Amygdala (tissue), 56 donors: ENCODE results near the gene CCDC89.
"Not testable (repeated sequence)": the region's sequence is repeated elsewhere in the genome, so short reads cannot be mapped to it uniquely, and the experiment has no call there.

Experiments used
- DNase-seq, 56 donors: peaks; one replicate each; lab custom pipeline; 2025; lab: John Stamatoyannopoulos, UW

The CCDC89 gene

GRCh38 chr11:85695546-85695945 lies 9.6 kb upstream of the CCDC89 start:
- DNase-seq: no peak

GRCh38 chr11:85694385-85694980 lies 8.5 kb upstream of the CCDC89 start:
- DNase-seq: peak in 3 of 56 donors; percentile 2 to 37 (median 5)

- DNase-seq: peak in 8 of 56 donors; percentile 2 to 34 (median 12)
These were observed 723 bp downstream of the CCDC89 start for GRCh38 chr11:85685125-85685819.

- peak in 50 of 56 donors; percentile 0 to 78 (median 44) for DNase-seq
These were observed 3.4 kb downstream of the CCDC89 start for GRCh38 chr11:85682330-85683305.

DNA sequence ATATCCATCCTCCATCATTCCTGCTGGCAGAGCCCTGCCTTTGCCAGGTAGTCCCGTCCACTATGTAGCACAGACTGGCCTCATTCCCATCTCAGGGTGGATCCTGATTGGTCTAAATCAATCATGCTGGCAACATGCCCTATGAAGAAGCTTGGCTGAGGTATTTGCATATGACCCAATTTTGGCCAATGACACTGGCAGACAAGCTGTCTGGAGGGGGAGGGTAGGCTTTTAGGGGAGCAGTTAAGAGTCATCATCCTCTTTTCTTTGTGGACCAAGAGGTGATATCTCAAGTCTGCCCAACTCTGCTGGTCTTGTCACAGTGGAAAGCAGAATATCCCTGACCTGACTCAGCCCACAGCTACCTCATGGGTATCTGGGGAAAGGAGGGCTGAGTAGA lies 5.1 kb downstream of the CCDC89 start:
- DNase-seq: peak in 1 of 56 donors; percentile 42

- no peak for DNase-seq
These were observed 6.4 kb downstream of the CCDC89 start for GRCh38 chr11:85679576-85679975.

DNA sequence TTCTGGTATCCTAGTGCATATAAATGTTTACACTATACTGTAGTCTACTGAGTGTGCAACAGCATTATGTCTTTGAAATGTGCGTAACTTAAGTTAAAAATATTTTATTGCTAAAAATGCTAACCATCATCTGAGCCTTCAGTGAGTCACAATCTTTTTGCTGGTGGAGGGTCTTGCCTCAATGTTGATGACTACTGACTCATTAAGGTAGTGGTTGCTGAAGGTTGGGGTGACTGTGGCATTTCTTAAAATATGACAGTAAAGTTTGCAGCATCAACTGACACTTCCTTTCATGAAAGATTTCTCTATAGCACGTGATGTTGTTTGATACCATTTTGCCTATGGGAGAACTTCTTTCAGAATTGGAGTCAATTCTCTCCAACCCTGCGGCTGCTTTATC lies 12.6 kb downstream of the CCDC89 start:
- no peak for DNase-seq

DNA sequence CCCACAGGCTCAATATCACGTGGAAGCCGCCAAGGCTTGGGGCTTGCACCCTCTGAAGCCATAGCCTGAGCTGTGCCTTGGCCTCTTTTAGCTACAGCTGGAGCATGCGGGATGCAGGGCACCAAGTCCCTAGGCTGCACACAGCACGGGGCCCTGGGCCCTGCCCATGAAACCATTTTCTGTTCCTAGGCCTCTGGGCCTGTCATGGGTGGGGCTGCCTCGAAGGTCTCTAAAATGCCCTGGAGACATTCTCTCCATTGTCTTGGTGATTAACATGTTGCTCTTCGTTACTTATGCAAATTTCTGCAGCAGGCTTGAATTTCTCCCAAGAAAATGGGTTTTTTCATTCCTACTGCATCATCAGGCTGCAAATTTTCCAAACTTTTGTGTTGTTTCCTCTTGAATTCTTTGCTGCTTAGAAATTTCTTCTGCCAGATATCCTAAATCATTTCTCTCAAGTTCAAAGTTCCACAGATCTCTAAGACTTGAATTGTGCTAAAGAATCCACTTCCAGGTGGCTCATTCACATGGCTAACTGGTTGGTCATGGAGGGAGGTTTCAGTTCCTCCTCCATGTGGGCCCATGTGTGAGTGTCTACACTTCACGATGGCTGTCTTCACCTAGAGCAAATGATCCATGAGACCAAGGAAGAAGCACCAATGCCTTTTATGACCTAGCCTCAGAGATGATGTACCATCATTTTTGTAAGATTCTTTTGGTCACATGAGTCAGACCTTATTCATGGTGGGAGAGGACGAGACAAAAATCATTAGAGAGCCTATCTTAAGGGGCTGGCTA lies 13.7 kb downstream of the CCDC89 start:
- no peak for DNase-seq

- DNase-seq: not testable (repeated sequence)
These were observed 14.9 kb downstream of the CCDC89 start for GRCh38 chr11:85670949-85671663.

- DNase-seq: no peak
These were observed 17.8 kb downstream of the CCDC89 start for GRCh38 chr11:85668157-85668556.

- DNase-seq: no peak
These were observed 19.3 kb downstream of the CCDC89 start for GRCh38 chr11:85666687-85667086.

DNA sequence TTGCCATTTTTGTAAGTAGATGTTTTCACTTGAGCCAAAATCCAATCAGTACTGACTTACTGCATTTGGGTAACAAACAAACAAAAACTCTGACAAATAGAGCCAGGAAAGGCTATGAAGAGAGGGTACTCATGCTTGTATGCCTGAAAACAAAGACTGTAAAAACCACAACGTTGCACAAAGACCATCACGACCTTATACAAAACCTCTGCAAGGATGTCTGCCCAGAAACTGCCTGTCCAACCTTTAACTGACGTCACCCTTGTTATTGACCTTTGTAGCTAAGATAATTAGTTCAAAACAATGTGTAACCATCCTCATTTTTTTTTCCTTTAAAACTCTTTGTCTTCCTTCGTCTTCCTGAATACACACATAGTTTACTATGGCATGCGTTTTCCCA lies 20.3 kb downstream of the CCDC89 start:
- DNase-seq: peak in 2 of 56 donors; percentile 10 to 22

DNA sequence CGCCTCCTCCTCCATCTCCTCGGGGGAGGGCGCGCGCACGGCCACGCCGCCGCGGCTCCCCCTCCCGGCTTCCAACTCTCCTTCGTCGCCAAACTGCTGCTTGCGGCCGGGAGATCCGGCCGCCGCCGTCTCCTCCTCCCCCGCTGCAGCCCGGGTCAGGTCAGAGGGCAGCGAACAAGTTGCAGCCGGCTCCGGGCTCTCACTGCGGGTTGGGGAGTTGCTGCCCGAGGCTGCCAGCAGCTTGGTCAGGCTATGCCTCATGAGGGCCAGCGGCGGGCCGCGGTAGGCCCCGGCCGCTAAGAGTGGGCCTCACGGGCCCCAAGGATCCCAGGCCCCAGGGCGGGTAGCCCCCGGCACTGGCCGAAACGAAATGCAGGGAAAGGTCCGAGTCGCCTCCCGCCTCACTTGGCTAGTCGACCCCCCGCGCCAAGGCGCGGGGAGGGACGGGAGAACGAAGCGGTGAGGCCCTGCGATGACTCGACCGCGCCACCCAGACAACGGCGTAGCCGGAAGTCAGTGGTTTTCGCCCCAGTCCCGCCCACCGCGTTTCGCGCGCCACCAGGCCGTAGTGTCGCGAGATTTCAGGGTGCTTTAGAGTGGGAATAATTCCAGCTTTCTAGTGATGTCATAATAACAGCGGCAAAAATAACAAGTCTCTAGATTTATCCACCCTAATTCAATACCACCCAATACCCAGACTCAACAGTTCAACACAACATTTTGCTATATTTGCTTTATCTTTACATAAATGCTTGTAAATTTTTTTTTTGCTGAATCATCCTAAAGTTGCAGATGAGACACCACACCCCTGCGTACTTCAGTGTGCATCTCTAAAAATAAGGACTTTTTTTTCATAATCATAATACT lies 21.1 kb downstream of the CCDC89 start, which contains the start of gene CREBZF:
CREBZF (minus strand) TSS at position 515 of the 867 bp plus-strand sequence; CDS start at position 261, 254 bp downstream.
- DNase-seq: peak; percentile 62 to 95 (median 86)

DNA sequence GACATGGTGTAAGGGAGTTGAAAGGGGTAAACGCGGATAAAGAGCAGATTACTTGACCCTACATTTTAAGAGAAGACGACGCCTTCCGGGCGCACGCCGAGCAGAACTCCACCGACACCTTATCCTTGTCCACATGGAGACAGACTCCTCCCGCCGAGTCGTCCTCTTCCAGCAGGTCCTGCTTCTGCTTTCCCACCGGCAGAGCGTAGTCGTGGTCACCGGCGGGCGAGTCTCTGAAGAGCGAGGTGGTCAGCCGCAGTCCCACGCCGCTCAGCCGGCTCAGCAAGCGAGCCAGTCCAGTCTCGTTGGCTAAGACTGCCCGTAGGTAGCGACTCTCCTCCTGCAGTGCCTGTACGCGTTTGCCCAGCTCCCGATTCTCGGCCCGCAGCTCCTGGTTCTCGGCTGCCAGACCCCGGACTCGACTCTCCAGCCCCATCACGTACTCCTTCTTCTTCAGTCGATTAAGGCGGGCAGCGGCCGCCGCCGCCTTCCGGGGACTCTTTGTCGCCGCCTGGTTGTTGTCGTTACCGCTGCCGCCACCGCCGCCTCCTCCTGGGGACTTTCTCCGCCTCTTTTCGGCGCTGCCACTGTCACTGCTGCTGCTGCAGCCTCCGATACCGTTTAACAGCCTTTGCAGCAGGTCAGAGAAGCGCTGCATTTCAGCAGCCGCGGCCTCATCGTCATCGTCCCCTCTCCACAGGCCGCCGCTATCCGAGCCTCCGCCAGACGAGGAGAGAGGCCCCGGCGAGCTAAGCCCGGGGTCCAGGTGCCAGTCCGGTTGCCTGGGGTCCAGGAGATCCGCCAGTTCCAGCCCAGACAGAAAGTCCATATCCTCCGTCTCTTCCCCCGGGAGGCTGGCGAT lies 22.0 kb downstream of the CCDC89 start:
- peak in 53 of 56 donors; percentile 8 to 83 (median 67) for DNase-seq

- DNase-seq: no peak
These were observed 22.8 kb downstream of the CCDC89 start for GRCh38 chr11:85663080-85663752.

GRCh38 chr11:85661972-85662664 lies 23.9 kb downstream of the CCDC89 start:
- no peak for DNase-seq
